GM18861 (cell line): ENCODE results near the gene ELL2.

ENCODE experiments used
- ATAC-seq: cut with Tn5 transposase; IDR thresholded peaks from one replicate; pipeline ENCODE4 v1.9.1; 2021; ENCODE audit not compliant: unreplicated experiment

The ELL2 gene

DNA sequence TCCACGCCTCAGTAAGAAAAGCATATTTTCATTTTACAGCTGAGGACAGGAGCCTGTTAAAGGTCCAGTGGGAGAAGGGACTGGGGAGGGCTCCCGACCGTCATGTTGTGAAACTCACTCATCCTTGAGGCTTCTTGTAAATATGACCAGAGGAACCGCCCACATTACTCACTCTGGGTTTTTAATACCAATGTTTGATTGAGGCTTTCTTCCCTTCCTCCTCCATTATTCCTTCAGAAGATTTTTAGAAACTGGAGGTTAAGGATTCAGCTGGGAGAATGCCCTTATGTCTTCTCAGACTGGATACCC, 77.7 kb downstream of the ELL2 start:
- no peak for ATAC-seq

DNA sequence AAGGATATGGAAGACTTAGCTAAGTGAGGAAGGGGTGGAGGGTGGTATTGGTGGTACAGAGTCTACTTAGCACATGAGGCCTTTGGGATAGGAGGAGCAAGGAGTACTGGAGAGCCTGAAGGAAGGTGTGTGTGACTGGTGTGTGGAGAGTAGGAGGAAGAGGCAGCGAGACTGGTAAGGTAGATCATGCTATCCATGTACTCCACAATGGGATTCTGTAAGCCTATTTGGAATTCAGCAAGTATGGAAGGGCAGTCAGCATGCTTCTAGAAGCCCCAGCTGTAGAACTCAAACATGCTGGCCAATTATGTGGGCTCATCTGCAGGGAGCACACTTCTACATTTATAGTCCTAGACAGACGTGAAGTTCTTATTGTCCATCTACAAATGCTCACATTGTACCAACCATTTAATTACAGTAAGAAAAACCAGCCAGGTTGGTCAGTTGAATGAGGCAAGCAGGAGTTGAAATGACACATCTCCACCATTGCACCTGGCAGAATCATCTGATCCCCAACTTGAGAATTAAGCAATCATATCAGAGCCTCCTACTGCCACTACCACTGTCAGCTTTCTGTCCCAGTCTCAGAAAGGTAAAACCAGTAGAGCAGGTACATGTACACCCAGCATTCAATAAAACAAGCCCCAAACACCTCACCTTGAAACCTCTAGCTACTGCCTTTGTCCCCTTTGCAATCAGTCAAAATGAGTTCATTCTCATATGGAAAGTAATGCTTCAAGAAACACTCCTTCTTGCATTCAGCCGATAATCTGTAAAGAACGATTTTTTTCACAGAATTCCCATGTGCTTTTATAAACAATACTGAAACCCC, 78.2 kb downstream of the ELL2 start:
- ATAC-seq: no peak

GRCh38 chr5:95881833-95882232, 79.8 kb downstream of the ELL2 start:
- ATAC-seq: no peak

GRCh38 chr5:95880081-95880926, 81.3 kb downstream of the ELL2 start:
- no peak for ATAC-seq

DNA sequence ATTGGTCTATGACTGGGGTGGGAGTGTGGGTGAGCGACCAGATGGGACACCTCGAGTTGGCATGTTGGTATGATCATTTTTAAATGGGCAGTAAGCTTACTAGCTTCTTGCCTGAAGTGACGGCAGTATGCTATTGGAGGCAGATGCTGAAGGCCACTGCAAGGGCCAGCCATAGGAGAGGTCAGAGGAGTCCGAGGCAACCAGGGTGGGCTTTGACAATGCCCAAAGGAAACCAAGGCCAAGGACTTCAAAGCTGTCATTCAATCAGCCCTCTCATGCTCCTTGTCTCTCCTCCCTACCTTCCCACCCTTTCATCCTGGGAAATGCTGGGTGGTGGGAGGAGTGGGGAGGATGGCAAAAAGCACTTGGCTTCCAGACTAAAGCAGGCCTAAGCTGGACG, 82.0 kb downstream of the ELL2 start:
- no peak for ATAC-seq

DNA sequence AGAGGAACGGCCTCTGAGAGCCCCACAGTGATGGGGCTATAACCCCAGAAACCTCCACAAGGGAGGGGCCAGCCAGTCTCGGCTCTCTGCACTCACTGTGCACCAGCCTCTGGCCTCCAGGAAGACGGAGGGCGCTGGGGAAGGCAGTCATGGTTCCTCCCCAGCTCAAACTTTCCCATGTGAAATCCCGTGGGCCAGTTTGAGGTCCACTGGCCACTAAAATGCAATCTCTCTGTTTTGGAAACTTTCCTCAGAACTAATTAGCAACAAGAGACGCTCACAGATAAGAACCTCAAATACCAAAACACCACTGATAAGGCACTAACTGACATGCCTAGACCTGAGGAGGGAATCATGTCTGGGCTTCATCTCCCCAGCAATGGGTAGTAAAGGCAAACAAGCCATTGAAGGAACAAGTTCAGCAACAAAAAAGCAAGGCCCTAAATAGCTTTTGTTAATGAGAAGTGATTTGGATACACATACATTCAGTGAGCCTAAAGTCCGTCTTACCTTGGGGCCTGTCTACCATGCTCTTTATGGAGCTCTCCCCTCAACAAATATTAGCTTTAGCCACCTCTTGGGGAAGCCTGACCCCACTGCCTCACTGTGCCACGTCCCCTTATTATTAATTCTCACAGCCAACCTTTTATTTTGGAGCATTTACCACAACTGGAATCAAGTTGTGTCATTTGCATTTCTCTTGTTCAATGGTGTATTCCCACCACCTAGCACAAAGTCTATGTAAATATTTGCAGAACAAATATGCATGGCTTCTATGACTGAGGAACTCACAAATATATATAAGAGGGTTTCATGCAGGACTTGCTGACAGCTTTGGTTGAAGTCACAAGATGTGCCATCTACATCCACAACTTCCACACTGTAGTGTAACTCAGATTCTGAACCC, 83.0 kb downstream of the ELL2 start:
- no peak for ATAC-seq

DNA sequence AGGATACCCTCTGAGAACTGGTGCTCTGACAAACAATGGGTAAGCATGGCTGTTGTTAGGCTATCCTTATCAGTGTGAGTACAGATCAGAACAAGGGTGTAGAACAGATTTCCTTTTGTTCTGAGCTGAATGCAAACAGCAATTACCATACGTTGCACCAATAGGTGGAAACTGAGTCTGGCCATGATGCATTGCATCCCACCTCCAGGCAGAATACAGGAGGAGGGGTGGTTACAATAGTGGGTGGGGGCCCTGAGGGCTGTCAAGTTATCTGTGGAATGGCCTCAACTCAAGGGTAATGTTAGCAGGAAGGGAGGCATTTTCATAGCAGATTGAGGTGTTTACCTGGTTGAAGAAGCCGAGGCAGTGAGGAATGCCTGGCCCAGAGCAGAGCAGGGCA, 84.9 kb downstream of the ELL2 start:
- ATAC-seq: no peak

DNA sequence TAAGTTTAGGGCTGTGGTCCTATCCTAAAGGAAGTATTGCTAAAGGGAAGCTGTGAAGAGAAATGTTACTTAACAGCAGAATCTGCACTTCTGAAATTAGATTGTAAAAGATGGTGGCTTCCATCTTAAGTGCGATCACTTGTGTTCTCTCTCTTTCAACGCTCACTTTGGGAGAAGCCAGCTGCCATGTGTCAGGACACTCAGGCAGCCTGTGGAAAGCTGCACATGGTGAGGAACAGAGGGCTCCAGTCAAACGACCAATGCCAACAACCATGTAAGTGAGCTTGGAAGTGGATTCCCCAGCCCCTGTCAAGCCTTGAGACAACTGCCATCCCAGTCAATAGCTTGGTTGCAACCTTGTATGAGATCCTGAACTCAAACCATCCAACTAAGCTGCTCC, 87.4 kb downstream of the ELL2 start:
- ATAC-seq: no peak

DNA sequence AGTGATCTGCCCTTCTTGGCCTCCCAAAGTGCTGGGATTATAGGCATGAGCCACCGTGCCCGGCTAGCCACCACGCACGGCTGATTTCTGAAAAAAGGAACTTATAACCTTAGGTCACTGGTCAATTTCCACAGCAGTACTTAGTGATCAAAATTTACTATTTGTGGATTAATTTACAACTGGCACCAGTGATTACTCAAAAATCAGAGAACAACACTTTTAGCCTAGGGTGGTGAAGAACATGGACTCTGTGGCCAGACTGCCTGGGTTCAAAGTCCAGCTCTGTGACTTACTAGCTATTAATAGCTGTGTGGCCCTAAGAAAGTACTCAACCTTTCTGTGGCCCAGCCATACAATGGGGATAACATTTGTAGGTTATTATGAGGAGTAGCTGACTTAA, 88.3 kb downstream of the ELL2 start:
- ATAC-seq: no peak

GRCh38 chr5:95872346-95873268, 89.0 kb downstream of the ELL2 start:
- ATAC-seq: no peak

GRCh38 chr5:95871146-95871806, 90.4 kb downstream of the ELL2 start:
- ATAC-seq: no peak

- peak; percentile 53 for ATAC-seq
These were observed 91.5 kb downstream of the ELL2 start for GRCh38 chr5:95870105-95870672.

DNA sequence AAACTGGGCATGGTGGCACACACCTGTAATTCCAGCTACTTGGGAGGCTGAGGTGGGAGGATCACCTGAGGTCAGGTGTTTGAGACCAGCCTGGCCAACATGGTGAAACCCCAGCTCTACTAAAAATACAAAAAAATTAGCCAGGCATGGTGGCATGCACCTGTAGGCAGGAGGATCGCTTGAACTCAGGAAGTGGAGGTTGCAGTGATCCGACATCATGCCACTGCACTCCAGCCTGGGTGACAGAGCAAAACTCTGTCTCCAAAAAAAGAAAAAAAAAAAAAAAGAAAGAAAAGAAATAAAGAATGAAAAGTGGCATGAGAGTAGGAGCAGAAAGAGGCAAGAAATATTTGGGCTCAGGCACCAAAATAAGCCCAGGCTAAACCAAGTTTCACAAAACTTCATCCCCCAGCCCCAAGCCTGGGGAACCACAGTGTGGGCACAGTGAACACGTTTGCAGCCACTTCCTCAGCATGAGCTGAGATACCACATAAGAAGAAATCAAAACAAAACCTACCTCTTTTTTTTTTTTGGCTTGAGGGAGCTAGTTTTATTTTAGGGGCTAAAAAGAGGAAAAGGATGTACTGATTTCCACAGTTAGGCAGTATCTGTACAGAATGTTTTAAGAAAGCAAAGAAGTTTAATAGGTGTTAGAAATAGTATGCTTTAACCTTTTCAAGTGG, 92.3 kb downstream of the ELL2 start:
- peak; percentile 46 for ATAC-seq

- ATAC-seq: no peak
These were observed 93.5 kb downstream of the ELL2 start for GRCh38 chr5:95868136-95868535.

DNA sequence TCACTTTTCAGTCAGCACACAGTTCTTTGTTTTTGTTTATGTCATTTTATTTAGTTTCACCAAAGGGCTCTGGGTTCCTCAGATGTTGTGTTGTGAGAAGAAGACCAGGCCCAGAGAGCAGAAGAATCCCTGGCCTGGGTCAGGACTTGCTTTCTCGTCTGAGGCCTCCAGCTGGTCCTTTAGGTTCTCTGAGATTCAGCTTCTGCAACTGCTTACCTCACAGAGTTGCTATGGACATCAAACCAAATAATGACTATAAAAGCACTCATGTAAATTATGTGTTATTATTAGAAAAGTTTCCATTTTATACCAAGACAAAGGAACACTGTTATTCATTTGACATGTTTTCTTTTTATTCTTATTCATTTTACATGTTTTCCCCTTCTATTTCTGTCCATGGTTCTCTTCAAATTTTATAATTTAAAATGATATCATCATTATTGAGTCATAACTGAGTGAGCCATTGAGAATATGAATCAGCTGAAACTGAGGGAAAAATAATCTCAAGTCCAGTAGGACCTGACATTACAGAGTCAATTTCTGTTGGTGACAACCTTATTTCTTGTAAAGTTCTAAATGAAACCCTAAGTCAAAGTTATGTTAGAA, 95.1 kb downstream of the ELL2 start:
- ATAC-seq: no peak

DNA sequence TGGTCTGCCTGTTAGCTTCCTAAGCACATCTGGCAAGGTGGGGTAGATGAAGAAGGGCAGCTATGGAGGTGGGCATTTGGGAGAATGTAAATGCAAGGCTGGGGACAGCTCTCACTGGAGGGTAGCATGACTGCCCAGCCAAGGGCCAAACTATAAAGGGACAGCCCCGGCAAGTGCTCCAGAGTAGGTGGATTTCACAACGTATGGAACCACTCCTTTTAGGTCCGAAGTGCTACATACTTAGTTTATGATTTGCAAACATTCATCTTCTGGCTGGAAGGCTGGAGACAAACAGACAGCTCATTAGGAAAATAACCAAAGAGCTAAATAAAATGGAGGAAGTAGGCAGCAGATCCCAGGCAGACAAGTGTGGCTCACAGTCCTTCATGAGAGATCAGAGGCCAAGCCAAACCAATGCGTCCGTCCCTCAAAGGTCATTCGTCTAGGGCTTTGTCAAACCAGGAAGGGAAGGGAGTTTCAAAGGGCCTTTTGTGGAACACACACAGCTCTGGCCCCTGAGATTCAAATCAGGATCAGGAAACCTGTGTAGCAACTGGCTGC, 96.6 kb downstream of the ELL2 start:
- no peak for ATAC-seq

- no peak for ATAC-seq
These were observed 97.2 kb downstream of the ELL2 start for GRCh38 chr5:95864456-95864855.

- no peak for ATAC-seq
These were observed 98.3 kb downstream of the ELL2 start for GRCh38 chr5:95863383-95863757.
